ENCODE measurements around the gene KRTAP10-10. TPM values are rescaled to one million over a fixed set of nuclear protein-coding genes. Genes with fewer than 3 reads are reported as not detected.
"Not testable (repeated sequence)": the region's sequence is repeated elsewhere in the genome, so short reads cannot be mapped to it uniquely, and the experiment has no call there.

The KRTAP10-10 gene
- polyA plus RNA-seq, 1 experiment = not detected

- H3K27me3 ChIP-seq (ENCODE audit: control insufficient read depth, insufficient read depth, low read length) = no peaks in the 10 kb centered on the region
- H3K27ac ChIP-seq (ENCODE audit: low read depth, low read length) = no peak overlapping the region
- no peak for DNase-seq (ENCODE audit: low read depth, low spot score)
- ChIA-PET CTCF (no interaction called here), POLR2A (no interaction called here)
- TF ChIP-seq CTCF (IDR thresholded peaks at IDR 0.05; ENCODE audit: low read depth, low read length) = no peak
- no peak overlapping the region for H3K4me3 ChIP-seq (ENCODE audit: low read depth, low read length)
- peaks cover 26% of the 10 kb centered on the region for H3K9me3 ChIP-seq (ENCODE audit: control insufficient read depth, insufficient read depth, low read length)
Measured at GRCh38 chr21:44609193-44609592, 28.0 kb upstream of the KRTAP10-10 start.

GRCh38 chr21:44610157-44610843 lies 26.9 kb upstream of the KRTAP10-10 start:
- POLR2A ChIA-PET; H3K4me3 ChIP-seq (ENCODE audit: low read depth, low read length); H3K27ac ChIP-seq (ENCODE audit: low read depth, low read length); H3K27me3 ChIP-seq (ENCODE audit: control insufficient read depth, insufficient read depth, low read length); DNase-seq (ENCODE audit: low read depth, low spot score): not testable (repeated sequence)
- CTCF ChIA-PET = interaction anchor here (1.1 kb wide), 1 partner anchor 183 kb away, joined by 3 read pairs; no protein-coding TSS in a partner anchor
- H3K9me3 ChIP-seq (ENCODE audit: control insufficient read depth, insufficient read depth, low read length) = peaks cover 36% of the 10 kb centered on the region

- ChIA-PET CTCF (no interaction called here), POLR2A (no interaction called here)
- no peak overlapping the region for H3K27ac ChIP-seq (ENCODE audit: low read depth, low read length)
- no peaks in the 10 kb centered on the region for H3K27me3 ChIP-seq (ENCODE audit: control insufficient read depth, insufficient read depth, low read length)
- no peak overlapping the region for H3K4me3 ChIP-seq (ENCODE audit: low read depth, low read length)
- no peak for TF ChIP-seq CTCF (IDR thresholded peaks at IDR 0.05; ENCODE audit: low read depth, low read length)
- no peak for DNase-seq (ENCODE audit: low read depth, low spot score)
- peaks cover 47% of the 10 kb centered on the region for H3K9me3 ChIP-seq (ENCODE audit: control insufficient read depth, insufficient read depth, low read length)
Measured at GRCh38 chr21:44611551-44611950, 25.6 kb upstream of the KRTAP10-10 start.

- H3K4me3 ChIP-seq (ENCODE audit: low read depth, low read length) = no peak within 1 kb of the TSS
- H3K27ac ChIP-seq (ENCODE audit: low read depth, low read length) = no peak within 1 kb of the TSS
- H3K27me3 ChIP-seq (ENCODE audit: control insufficient read depth, insufficient read depth, low read length) = no peaks in the 10 kb centered on the region
- POLR2A ChIA-PET = no interaction called here
- CTCF ChIA-PET = no interaction called here
- DNase-seq (ENCODE audit: low read depth, low spot score) = no peak
- no peak for TF ChIP-seq CTCF (IDR thresholded peaks at IDR 0.05; ENCODE audit: low read depth, low read length)
- peaks cover 51% of the 10 kb centered on the region for H3K9me3 ChIP-seq (ENCODE audit: control insufficient read depth, insufficient read depth, low read length)
Measured at GRCh38 chr21:44612029-44612486, 25.1 kb upstream of the KRTAP10-10 start, which contains the start of gene KRTAP10-8. Gene KRTAP10-8 (plus strand): TSS chr21:44612079. CDS start chr21:44612101, 22 bp downstream.

- no peak for TF ChIP-seq CTCF (IDR thresholded peaks at IDR 0.05; ENCODE audit: low read depth, low read length)
- DNase-seq (ENCODE audit: low read depth, low spot score) = no peak
- no peak overlapping the region for H3K27ac ChIP-seq (ENCODE audit: low read depth, low read length)
- CTCF ChIA-PET = no interaction called here
- H3K27me3 ChIP-seq (ENCODE audit: control insufficient read depth, insufficient read depth, low read length) = no peaks in the 10 kb centered on the region
- no peak overlapping the region for H3K4me3 ChIP-seq (ENCODE audit: low read depth, low read length)
- POLR2A ChIA-PET = no interaction called here
- H3K9me3 ChIP-seq (ENCODE audit: control insufficient read depth, insufficient read depth, low read length) = peaks cover 54% of the 10 kb centered on the region
Measured at GRCh38 chr21:44612669-44613229, 24.4 kb upstream of the KRTAP10-10 start.

All from AG04450 (cell line).